M059J (cell line): ENCODE results near the gene ZBTB48. TPM values are rescaled to one million over a fixed set of nuclear protein-coding genes. Genes with fewer than 3 reads are reported as not detected.
A peak's percentile ranks its signal among the peaks of the same experiment; 100 is the strongest.

Experiments used
- DNase-seq: peaks from one replicate; pipeline ENCODE4 v3.0.0-alpha.2; 2012; ENCODE audit warnings: low read depth
- total RNA-seq: library from RNA; depleted of rRNA; stranded (reverse); fragments of >200 nt; shearing (Covaris generic); gene quantifications from 2 replicates; pipeline ENCODE4 v1.2.3, GENCODE V29; 2014; rRNA removed

Gene ZBTB48
- 5.8 and 20.0 TPM in 2 replicates for total RNA-seq

DNA sequence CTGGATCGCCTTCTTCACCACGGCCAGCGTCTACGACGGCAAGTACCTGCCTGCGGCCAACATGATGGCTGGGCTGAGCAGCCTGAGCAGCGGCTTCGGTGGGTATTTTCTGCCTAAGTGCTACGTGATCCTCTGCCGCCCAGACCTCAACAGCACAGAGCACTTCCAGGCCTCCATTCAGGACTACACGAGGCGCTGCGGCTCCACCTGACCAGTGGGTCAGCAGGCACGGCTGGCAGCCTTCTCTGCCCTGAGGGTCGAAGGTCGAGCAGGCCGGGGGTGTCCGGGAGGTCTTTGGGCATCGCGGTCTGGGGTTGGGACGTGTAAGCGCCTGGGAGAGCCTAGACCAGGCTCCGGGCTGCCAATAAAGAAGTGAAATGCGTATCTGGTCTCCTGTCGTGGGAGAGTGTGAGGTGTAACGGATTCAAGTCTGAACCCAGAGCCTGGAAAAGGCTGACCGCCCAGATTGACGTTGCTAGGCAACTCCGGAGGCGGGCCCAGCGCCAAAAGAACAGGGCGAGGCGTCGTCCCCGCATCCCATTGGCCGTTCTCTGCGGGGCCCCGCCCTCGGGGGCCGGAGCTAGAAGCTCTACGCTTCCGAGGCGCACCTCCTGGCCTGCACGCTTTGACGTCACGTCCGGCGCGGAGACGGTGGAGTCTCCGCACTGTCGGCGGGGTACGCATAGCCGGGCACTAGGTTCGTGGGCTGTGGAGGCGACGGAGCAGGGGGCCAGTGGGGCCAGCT lies at the start of gene ZBTB48:
Gene ZBTB48, plus strand, starts transcription at position 621 of the 745 bp plus-strand sequence. CDS start 616 bp downstream, outside the sequence.
- peak; percentile 98 for DNase-seq

DNA sequence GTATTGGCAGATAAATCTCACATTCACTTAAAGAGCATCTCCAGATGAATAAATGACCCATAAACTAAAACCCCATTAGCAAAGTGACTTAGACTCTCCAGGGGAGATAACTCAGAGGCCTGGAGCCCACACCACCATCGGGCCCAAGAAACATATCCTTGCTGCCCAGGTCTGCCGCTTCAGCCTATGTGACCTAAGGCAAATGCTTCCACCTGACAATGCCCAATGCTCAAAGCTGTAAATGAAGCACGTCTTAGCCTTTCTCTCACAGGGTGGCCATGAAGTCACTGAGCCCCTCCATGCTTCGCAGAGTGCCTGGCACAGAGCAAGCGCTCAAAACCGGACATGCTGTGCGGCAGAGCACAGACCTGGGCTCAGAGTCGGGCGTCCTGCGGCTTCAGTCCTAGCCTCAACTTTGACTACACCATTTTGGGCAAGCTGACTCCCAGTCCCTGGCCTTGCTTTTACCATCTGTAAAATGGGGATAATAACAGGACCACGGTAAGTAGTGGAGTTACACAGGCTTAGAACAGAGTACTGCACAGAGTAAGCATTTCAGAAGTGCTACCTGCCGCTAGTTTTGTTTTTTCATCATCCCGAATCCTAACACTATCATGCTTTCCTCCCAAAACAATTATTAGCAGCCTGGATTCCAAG lies 49.2 kb upstream of the ZBTB48 start:
- no peak for DNase-seq

DNA sequence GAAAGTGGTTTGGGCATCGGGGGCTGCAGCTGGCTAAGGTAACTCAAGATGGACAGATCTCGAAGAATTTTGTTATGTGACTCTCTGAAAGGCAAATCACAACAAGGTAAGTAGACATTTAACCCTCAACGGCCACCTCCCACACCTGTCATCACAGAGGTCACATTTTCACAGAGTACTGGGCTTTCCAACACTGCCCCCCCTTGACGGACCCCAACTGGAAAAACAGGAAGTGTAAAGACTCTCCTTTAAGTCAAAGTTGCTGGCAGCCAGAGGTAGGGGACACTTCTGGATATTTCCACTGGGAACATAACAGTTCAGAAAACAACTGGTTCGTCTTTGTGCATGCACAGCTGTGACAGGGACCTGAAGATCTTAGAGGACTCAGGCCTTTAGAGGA lies 47.8 kb upstream of the ZBTB48 start:
- DNase-seq: no peak

DNA sequence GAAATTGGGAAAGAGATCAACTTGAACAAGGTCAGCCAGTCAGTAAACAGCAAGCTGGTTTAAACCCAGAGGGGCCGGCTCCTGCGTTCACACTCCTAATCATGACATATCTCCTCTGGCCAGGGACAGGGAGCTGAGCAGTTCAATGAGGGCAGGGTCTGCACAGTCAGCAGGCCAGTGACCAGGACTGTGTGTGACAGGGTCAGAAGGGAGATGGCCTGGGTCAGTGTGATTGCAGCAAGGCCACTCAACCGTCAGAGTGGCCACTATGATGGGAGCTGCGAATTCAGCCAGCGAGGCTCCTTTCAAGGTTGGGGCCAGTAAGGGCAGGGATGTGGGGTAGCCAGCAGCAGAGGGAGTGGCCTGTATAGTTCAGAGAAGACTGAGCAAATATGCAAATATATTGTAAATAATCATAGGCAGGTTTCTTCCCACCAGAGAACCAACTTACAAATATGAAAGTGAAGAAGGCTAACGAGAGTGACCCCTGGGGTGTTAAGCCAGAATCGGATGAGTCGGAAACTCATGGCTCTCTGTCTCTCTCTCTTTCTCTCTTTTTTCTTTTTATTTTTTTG lies 45.5 kb upstream of the ZBTB48 start:
- no peak for DNase-seq

DNA sequence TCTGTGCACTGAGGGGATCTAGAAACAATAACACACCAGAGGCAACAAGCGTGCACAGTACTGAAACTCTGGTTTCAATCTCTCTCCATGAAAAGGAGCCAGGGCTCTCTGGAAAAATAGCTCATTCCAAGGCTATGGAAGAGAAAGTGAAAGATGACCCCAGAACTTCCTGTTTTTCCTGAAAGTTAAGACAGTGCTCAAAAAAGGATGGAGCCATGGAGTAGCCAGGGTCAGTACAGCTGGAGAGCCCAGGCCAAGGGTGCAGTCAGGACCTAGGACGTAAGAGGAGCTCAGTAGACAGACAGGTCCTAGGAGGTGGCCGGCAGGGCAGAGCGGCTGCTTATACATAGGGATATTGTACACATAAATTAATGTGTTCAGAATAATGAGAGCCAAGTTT lies 44.6 kb upstream of the ZBTB48 start:
- DNase-seq: no peak

DNA sequence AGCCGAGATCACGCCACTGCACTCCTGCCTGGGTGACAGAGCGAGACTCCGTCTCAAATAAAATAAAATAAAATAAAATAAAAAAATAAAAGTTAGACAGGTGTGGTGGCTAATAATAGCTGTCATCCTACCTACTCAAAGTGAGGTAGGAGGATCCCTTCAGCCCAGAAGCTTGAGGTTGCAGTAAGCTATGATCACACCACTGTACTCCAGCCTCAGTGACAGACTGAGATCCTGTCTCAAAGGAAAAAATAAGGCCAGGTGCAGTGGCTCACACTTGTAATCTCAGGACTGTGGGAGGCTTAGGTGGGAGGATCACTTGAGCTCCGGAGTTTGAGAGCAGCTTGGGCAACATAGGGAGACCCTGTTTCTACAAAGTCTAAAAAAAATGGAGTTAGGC lies 43.5 kb upstream of the ZBTB48 start:
- no peak for DNase-seq

DNA sequence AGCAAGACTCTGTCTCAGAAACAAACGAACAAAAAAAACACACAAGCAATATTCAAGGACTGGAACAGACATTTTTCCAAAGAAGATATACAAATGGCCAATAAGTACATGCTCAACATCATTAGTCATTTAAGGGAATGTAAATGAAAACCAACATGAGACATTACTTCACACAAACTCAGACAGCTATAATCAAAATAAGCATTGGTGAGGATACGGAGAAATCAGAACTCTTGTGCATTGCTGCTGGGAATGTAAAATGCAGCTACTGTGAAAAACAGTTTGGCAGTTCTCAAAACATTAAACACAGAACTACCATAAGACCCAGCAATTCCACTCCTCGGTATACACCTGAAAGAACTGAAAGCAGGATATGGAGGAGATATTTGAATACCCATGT lies 40.8 kb upstream of the ZBTB48 start:
- peak; percentile 61 for DNase-seq

DNA sequence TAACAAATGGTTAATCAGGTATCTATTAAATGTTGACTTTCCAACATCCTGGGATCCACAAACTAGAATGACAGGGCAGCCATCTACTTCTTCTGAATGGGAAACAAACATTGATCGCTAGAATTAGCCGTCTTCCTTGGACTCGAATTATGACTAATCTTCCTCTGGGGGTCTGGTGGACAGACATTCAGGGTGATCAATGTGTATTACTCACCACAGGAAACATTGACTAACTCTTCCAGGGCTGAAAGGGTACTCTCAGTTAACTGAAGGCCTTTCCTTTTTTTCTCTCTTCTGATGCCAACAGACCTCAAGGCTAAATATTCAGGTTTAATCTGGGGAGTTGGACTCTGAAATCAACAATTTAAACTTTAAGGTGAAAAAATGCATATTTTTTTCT lies 35.0 kb upstream of the ZBTB48 start:
- peak; percentile 56 for DNase-seq

DNA sequence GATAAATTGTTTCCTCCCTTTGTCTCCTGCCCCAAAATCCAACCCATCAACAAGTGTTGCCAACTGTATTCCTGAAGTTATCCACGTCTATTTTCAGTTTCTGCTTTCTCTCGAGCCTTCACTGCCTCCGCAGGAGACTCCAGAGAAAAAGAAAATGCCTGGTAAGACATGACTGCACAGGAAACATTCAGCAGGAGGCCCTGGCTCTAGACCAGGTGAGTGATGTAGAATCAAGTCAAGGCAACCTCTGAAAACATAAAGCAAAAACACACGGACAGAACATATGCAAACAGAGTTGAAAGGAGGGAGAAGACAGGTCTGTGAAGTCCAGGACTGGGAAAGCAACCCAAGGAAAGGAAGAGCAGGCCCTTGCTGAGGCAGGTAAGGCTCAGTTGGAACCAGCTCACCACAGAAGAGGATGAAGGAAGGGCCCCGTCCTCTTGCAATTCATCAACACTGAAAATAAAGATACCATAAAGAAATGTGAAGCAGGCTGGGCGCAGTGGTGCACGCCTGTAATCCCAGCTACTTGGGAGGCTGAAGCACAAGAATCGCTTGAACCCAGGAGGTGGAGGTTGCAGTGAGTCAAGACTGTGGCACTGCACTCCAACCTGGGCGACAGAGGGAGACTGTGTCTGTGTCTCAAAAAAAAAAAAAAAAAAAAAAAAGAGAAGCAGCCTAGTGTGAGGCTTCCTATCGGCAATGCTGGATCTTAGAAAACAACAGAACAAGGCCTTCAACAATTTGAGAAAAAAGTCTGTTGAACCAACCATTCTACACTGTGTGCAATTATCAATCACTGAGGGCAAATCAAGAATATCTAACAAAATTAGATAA lies 34.3 kb upstream of the ZBTB48 start:
- DNase-seq: no peak

DNA sequence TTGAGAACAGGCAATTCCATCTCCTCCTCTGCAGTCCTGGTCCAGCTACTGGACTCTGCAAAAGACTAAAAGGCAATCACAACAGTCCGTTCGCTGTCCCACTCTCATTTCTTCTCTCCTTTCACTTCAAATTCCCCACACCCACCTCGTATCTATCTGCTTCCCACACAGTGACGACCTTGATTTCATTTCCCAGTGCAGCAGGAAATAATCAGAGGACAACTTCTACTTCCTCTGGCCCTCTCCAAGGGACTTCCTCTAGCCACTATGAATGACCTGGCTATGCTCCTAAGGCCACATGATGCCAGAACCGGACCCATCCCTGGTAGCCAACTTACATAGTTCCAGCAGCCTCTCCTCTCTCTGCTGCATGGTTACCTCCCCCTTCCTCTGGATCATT lies 33.5 kb upstream of the ZBTB48 start:
- no peak for DNase-seq

DNA sequence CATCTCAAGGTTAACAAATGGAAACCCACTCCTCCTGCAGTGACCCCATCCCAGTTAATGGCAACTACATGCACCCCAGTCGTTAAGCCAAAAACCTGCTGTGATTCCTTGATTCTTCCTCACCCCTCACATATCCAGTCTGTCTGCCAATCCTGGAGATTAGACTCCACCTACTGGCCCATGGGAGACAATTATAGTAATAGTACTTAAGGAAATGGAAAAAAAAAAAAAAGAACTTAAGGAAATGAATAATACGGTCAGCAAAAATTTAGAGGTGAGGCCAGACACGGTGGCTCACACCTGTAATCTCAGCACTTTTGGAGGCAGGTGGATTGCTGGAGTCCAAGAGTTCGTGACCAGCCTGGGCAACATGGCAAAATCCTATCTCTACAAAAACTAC lies 32.5 kb upstream of the ZBTB48 start:
- DNase-seq: peak; percentile 34

DNA sequence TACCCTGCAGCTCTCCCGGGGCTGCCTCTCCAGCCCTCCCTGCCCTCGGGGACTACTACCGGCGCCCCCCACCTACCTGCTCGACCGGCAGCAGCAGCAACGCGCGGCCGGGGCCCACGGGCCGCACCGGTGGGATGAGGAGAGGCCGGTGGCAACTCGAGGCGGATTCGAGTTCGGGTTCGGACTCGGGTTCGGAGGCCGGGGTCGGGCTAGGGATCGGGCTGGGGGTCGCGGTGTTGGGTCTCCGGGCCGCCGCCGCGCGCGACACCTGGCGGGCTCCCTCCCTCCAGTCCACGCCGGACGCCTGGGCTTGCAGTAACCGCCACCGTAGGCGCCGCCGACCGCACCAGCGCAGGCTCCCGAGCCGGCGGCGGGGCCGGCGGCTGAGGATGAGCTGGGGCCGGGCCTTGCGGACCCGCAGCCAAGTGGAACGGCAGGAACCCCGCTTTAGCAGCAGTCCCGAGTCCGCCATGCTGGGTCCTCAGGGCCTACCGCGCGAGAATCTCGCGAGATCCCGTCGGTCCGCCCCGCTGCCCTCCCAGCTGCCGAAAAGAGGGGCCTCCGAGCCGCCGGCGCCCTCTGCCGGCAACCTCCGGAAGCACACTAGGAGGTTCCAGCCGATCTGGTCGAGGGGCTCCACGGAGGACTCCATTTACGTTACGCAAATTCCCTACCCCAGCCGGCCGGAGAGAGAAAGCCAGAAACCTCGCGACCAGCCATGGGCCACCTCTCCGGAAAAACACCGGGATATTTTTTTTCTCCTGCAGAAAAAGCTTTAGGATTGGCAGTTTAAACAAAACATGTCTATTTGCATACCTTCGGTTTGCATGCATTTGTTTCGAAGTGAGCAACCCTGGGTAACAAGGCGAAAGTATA lies 25.5 kb upstream of the ZBTB48 start, which contains the start of gene NOL9:
Gene NOL9, minus strand, starts transcription at position 483 of the 876 bp plus-strand sequence. Its CDS starts 11 bp downstream, at position 472.
- peak; percentile 90 for DNase-seq

DNA sequence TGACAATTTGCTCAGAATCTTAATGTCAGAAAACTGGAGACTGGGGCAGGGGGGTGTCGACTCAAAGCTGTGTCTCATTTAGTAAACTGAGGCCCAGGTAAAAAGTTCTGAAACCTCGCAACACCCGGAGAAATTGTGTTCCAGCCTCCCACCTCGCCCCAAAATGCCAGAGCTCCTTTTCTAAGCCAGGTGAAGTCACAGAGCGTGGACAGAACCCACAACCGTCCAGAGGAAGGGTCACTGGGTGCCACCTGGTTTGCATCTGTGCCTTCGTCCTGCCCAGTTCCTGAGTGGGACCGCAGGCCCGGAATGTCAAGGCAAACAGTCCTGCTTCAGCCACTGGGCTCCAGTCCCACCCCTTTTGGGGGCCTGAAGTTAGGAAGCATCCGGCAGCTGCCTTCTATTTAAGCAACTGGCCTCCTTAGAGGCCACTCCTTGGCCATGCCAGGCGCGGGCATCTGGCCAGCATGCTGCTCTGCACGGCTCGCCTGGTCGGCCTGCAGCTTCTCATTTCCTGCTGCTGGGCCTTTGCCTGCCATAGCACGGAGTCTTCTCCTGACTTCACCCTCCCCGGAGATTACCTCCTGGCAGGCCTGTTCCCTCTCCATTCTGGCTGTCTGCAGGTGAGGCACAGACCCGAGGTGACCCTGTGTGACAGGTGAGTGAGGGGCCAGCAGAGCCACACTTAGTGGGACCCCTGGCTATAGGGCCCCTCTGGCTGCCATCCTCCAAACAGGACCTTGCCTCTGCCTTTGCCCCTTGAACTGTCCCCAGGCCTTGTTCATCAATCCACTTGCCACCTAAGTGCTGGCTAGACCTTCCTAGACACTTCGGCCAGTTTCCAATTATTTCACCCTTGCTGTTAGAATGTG lies 24.7 kb upstream of the ZBTB48 start, which contains the start of gene TAS1R1:
Gene TAS1R1, plus strand, starts transcription at position 401 of the 872 bp plus-strand sequence. Its CDS starts 67 bp downstream, at position 468.
- peak; percentile 29 for DNase-seq

DNA sequence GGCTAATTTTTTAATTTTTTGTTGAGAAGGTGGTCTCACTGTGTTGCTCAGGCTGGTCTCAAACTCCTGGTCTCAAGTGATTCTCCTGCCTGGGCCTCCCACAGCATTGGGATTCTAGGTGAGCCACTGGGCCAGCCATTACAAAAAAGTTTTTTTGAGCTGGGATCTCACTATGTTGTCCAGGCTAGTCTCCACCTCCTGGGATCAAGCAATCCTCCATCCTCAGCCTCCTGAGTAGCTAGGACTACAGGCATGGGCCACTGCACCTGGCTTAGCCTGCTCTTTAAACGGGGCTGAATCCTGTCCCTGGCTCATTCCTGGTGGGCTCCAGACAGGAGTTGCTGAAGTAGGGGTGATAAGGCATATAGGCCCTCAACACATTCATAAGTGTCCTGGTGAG lies 22.2 kb upstream of the ZBTB48 start:
- DNase-seq: no peak

DNA sequence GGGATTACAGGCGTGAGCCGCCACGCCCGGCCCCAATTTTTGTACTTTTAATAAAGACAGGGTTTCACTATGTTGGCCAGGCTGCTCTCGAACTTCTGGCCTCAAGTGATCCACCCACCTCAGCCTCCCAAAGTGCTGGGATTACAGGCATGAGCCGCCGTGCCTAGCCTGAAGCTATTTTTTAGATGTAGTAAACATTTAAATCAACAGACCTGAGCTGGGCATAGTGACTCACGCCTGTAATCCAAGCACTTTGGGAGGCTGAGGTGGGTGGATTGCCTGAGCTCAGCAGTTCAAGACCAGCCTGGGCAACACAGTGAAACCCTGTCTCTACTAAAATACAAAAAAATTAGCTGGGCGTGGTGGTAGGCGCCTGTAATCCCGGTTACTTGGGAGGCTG lies 20.6 kb upstream of the ZBTB48 start:
- DNase-seq: peak; percentile 76

DNA sequence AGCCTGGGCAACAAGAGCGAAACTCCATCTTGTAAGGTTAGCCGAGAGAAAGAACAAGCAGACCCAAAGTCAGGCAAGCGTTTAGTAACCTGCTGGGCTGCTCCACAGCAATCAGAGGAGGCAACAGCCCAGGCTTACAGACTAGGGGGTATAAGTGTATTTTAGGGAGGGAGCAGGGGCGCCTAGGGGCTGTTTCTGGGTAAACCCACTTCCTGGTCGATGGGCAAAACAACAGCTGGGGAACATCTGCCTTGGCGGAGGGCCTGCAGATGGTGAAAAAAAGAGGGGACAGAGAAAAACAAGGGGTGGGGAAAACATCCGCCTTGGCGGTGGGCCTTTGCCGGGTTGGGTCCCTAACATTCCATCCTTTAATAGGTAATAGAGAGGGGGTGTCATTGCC lies 19.5 kb upstream of the ZBTB48 start:
- no peak for DNase-seq

DNA sequence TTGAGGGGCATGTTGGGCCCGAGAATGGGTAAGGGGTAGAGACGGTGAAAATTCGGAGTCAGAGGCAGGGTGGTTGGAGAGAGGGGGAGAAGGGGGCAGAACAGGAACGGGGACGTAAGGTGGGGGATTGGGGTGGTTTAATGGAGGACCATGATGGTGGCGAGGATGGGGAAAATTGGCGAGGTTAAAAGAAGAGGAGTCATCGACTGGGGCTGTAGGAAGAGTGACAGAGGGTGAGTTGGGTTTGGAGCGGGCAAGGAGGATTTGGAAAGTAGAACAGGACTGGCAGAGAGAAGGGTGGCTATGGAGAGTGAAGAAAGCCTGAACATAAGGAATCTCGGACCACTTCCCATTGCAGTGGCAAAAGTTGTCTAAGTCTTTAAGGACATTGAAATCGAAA lies 10.8 kb upstream of the ZBTB48 start:
- no peak for DNase-seq

DNA sequence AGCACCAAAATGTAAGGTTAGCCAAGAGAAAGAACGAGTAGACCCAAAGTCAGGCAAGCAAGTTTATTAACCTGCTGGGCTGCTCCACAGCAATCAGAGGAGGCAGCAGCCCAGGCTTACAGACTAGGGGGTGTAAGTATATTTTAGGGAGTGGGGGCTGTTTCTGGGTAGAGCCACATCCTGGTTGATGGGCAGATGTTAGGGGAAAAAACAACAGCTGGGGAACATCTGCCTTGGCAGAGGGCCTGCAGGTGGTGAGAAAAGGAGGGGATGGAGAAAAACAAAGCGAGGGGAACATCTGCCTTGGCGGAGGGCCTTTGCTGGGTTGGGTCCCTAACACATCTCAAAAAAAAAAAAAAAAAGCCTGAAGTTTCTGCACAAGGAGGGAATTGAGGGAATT lies 9.7 kb upstream of the ZBTB48 start:
- no peak for DNase-seq

DNA sequence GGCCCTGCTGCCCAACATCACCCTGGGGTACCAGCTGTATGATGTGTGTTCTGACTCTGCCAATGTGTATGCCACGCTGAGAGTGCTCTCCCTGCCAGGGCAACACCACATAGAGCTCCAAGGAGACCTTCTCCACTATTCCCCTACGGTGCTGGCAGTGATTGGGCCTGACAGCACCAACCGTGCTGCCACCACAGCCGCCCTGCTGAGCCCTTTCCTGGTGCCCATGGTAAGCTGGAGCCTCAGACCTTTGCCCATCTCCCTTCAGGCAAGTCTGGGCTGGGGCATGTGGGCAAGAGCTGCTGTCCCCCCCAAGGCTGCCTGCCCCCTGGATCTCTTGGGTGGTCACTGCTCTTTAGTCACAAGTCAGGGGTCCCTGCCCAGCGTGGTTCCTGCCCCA lies 8.8 kb upstream of the ZBTB48 start:
- DNase-seq: no peak
